HFFc6 (cell line): Measurements from ENCODE around the gene CMBL. TPM values are rescaled to one million over a fixed set of nuclear protein-coding genes. Genes with fewer than 3 reads are reported as not detected.
A peak's percentile ranks its signal among the peaks of the same experiment; 100 is the strongest.
"Not testable (repeated sequence)": the region's sequence is repeated elsewhere in the genome, so short reads cannot be mapped to it uniquely, and the experiment has no call there.

Source experiments
- DNase-seq: peaks from one replicate; pipeline ENCODE4 v3.0.0-alpha.2; 2018
- H3K27ac Mint-ChIP-seq: 2 replicates; pipeline ENCODE4 v1.8.0; 2020; ENCODE audit warnings: mild to moderate bottlenecking, mixed read lengths
- H3K27me3 Mint-ChIP-seq: 2 replicates; pipeline ENCODE4 v1.8.0; 2021; ENCODE audit warnings: mild to moderate bottlenecking, moderate library complexity, mixed read lengths; ENCODE audit not compliant: insufficient read depth
- H3K36me3 Mint-ChIP-seq: 2 replicates; pipeline ENCODE4 v1.8.0; 2021; ENCODE audit warnings: low read depth, mixed read lengths
- H3K4me1 Mint-ChIP-seq: 2 replicates; pipeline ENCODE4 v1.8.0; 2020; ENCODE audit warnings: low read depth, mixed read lengths
- H3K4me3 Mint-ChIP-seq: 2 replicates; pipeline ENCODE4 v1.8.0; 2020; ENCODE audit warnings: mild to moderate bottlenecking, moderate library complexity, mixed read lengths
- H3K9me3 Mint-ChIP-seq: 2 replicates; pipeline ENCODE4 v1.8.0; 2020; ENCODE audit warnings: mild to moderate bottlenecking, mixed read lengths
- CTCF ChIP-seq: fragments of 200-600 bp; sonication (generic); IDR thresholded peaks from 2 replicates; pipeline ENCODE4 v1.5.0; 2021; ENCODE audit warnings: antibody characterized with exemption, mild to moderate bottlenecking
- total RNA-seq, 6 experiments: library from RNA; stranded (reverse); fragmentation: NEBNext Ultra II Directional; extraction: Animal tissue kit (Norgen Biotek cat#: 25700); gene quantifications; 2 replicates in 1 of 6; 3 replicates in 5 of 6; pipeline ENCODE4 v1.2.3, GENCODE V29; 2021

CMBL gene
- total RNA-seq, 6 experiments from 2014 or later = 30.2 to 39.0 (median 38.0) TPM

- no peak for DNase-seq
- Mint-ChIP-seq H3K36me3 (peaks cover 27% of the 10 kb centered on the region), H3K9me3 (no peaks in the 10 kb centered on the region), H3K27ac (no peak overlapping the region), H3K27me3 (peaks cover 3% of the 10 kb centered on the region; the same call in 1 of the 2 replicates), H3K4me1 (peaks cover 36% of the 10 kb centered on the region), H3K4me3 (no peak overlapping the region)
- TF ChIP-seq CTCF = no peak
These were observed 17.7 kb downstream of the CMBL start for GRCh38 chr5:10289991-10290390.

- peaks cover 23% of the 10 kb centered on the region for H3K36me3 Mint-ChIP-seq
- H3K4me3 Mint-ChIP-seq = no peak overlapping the region
- H3K4me1 Mint-ChIP-seq = peaks cover 32% of the 10 kb centered on the region
- DNase-seq = no peak
- peaks cover 2% of the 10 kb centered on the region; the same call in 1 of the 2 replicates for H3K27me3 Mint-ChIP-seq
- TF ChIP-seq CTCF = no peak
- no peaks in the 10 kb centered on the region for H3K9me3 Mint-ChIP-seq
- no peak overlapping the region for H3K27ac Mint-ChIP-seq
These were observed 18.3 kb downstream of the CMBL start for GRCh38 chr5:10289353-10289752.

GRCh38 chr5:10288592-10289219 is 19.0 kb downstream of the CMBL start:
- DNase-seq = no peak
- Mint-ChIP-seq H3K36me3 (peaks cover 20% of the 10 kb centered on the region), H3K4me1 (peaks cover 32% of the 10 kb centered on the region), H3K27ac (no peak overlapping the region), H3K4me3 (no peak overlapping the region), H3K9me3 (no peaks in the 10 kb centered on the region), H3K27me3 (peaks cover 2% of the 10 kb centered on the region; the same call in 1 of the 2 replicates)
- TF ChIP-seq CTCF = no peak

GRCh38 chr5:10286862-10287227 is 20.9 kb downstream of the CMBL start:
- no peaks in the 10 kb centered on the region for H3K9me3 Mint-ChIP-seq
- H3K27ac Mint-ChIP-seq = peak overlapping the region; percentile 11
- peaks cover 30% of the 10 kb centered on the region for H3K4me1 Mint-ChIP-seq
- no peak for DNase-seq
- H3K27me3 Mint-ChIP-seq = peaks cover 3% of the 10 kb centered on the region; the same call in 1 of the 2 replicates
- no peak overlapping the region for H3K4me3 Mint-ChIP-seq
- H3K36me3 Mint-ChIP-seq = peaks cover 18% of the 10 kb centered on the region
- no peak for TF ChIP-seq CTCF

GRCh38 chr5:10286162-10286861 is 21.4 kb downstream of the CMBL start:
- H3K9me3 Mint-ChIP-seq = no peaks in the 10 kb centered on the region
- H3K4me3 Mint-ChIP-seq = no peak overlapping the region
- H3K27ac Mint-ChIP-seq = peak overlapping the region; percentile 27
- H3K4me1 Mint-ChIP-seq = peaks cover 30% of the 10 kb centered on the region
- TF ChIP-seq CTCF = no peak
- peaks cover 18% of the 10 kb centered on the region for H3K36me3 Mint-ChIP-seq
- peaks cover 3% of the 10 kb centered on the region; the same call in 1 of the 2 replicates for H3K27me3 Mint-ChIP-seq
- DNase-seq = peak; percentile 32

GRCh38 chr5:10285362-10285761 is 22.3 kb downstream of the CMBL start:
- not testable (repeated sequence) for H3K27me3 Mint-ChIP-seq, H3K4me3 Mint-ChIP-seq, H3K9me3 Mint-ChIP-seq
- Mint-ChIP-seq H3K36me3 (peaks cover 13% of the 10 kb centered on the region), H3K4me1 (peaks cover 30% of the 10 kb centered on the region), H3K27ac (peak overlapping the region; percentile 27; the same call in 1 of the 2 replicates)
- peak; percentile 52 for DNase-seq
